HEK293 (cell line): ENCODE results near the gene OR1I1.

Experiments used
- CTCF ChIA-PET: fragments of 350-600 bp; formaldehyde crosslinking; extraction: SDS; loops from one replicate; lab custom pipeline; 2021; ENCODE audit warnings: antibody characterized with exemption; lab: Yijun Ruan, JAX
- POLR2A ChIA-PET: fragments of 300-600 bp; formaldehyde crosslinking; extraction: SDS; loops from one replicate; lab custom pipeline; 2020; ENCODE audit warnings: antibody characterized with exemption, inconsistent platforms; lab: Yijun Ruan, JAX
- H3K27ac ChIP-seq: fragments of 200-500 bp; sonication (Bioruptor generic); 2 replicates; pipeline ENCODE4 v1.5.1; 2014; ENCODE audit warnings: low read depth, low read length, control low read depth, inconsistent platforms; ENCODE audit errors: extremely low read depth
- H3K36me3 ChIP-seq, 2 experiments: fragments of 200-500 bp in 1 of 2; sonication (Bioruptor generic) in 1 of 2; 1 replicate in 1 of 2; 2 replicates in 1 of 2; pipeline ENCODE4 v1.5.1; 2014 to 2017; ENCODE audit warnings: inconsistent platforms in 2 of 2, low read length in 2 of 2; ENCODE audit not compliant: control insufficient read depth in 2 of 2, insufficient read depth in 1 of 2
- H3K4me1 ChIP-seq: fragments of 200-500 bp; sonication (Bioruptor generic); 2 replicates; pipeline ENCODE4 v1.5.1; 2014; ENCODE audit warnings: mild to moderate bottlenecking, low read length, inconsistent platforms; ENCODE audit not compliant: control insufficient read depth, insufficient read depth
- H3K4me3 ChIP-seq: 2 replicates; pipeline ENCODE4 v1.5.1; 2011; ENCODE audit warnings: low read depth, mild to moderate bottlenecking, control low read depth, low read length, moderate library complexity
- H3K9me3 ChIP-seq: fragments of 200-500 bp; sonication (Bioruptor generic); 2 replicates; pipeline ENCODE4 v1.5.1; 2014; ENCODE audit warnings: low read depth, low read length, inconsistent platforms; ENCODE audit not compliant: control insufficient read depth, insufficient read depth
- IKZF3 ChIP-seq: fragments of 450-650 bp; IDR thresholded peaks from 2 replicates; pipeline ENCODE4 v1.5.0; 2018; ENCODE audit warnings: missing biosample characterization, mild to moderate bottlenecking, missing genetic modification characterization, moderate library complexity
- KLF17 ChIP-seq: fragments of 450-650 bp; formaldehyde crosslinking; IDR thresholded peaks from 2 replicates; pipeline ENCODE4 v1.5.1; 2016; ENCODE audit warnings: missing biosample characterization, missing genetic modification characterization
- PATZ1 ChIP-seq: fragments of 450-650 bp; formaldehyde crosslinking; IDR thresholded peaks from 2 replicates; pipeline ENCODE4 v1.5.1; 2016; ENCODE audit warnings: missing biosample characterization, missing genetic modification characterization
- SP7 ChIP-seq: fragments of 450-650 bp; formaldehyde crosslinking; IDR thresholded peaks from 2 replicates; pipeline ENCODE4 v1.5.1; 2016; ENCODE audit warnings: missing biosample characterization, missing genetic modification characterization
- ZBTB10 ChIP-seq: fragments of 450-650 bp; formaldehyde crosslinking; IDR thresholded peaks from 2 replicates; pipeline ENCODE4 v1.5.1; 2016; ENCODE audit warnings: missing biosample characterization, missing genetic modification characterization
- ZBTB6 ChIP-seq: fragments of 450-650 bp; formaldehyde crosslinking; IDR thresholded peaks from 2 replicates; pipeline ENCODE4 v1.5.1; 2017; ENCODE audit warnings: missing biosample characterization, missing genetic modification characterization
- ZBTB7A ChIP-seq: fragments of 450-650 bp; formaldehyde crosslinking; IDR thresholded peaks from 2 replicates; pipeline ENCODE4 v1.5.1; 2016; ENCODE audit warnings: low read depth, missing biosample characterization, missing genetic modification characterization
- ZFP37 ChIP-seq: fragments of 450-650 bp; formaldehyde crosslinking; IDR thresholded peaks from 2 replicates; pipeline ENCODE4 v1.5.1; 2016; ENCODE audit warnings: missing biosample characterization, missing genetic modification characterization
- ZNF140 ChIP-seq: fragments of 450-650 bp; formaldehyde crosslinking; IDR thresholded peaks from 2 replicates; pipeline ENCODE4 v1.5.1; 2016; ENCODE audit warnings: missing biosample characterization, missing genetic modification characterization
- ZNF280C ChIP-seq: fragments of 450-650 bp; formaldehyde crosslinking; IDR thresholded peaks from 2 replicates; pipeline ENCODE4 v1.5.1; 2016; ENCODE audit warnings: missing biosample characterization, missing genetic modification characterization
- ZNF324 ChIP-seq: fragments of 450-650 bp; formaldehyde crosslinking; IDR thresholded peaks from 2 replicates; pipeline ENCODE4 v1.5.1; 2016; ENCODE audit warnings: missing biosample characterization, missing genetic modification characterization
- ZNF521 ChIP-seq: fragments of 450-650 bp; formaldehyde crosslinking; IDR thresholded peaks from 2 replicates; pipeline ENCODE4 v1.5.1; 2017; ENCODE audit warnings: missing biosample characterization, mild to moderate bottlenecking, missing genetic modification characterization
- ZNF558 ChIP-seq: fragments of 450-650 bp; formaldehyde crosslinking; IDR thresholded peaks from 2 replicates; pipeline ENCODE4 v1.5.1; 2016; ENCODE audit warnings: missing biosample characterization, missing genetic modification characterization
- ZNF596 ChIP-seq: fragments of 450-650 bp; IDR thresholded peaks from 2 replicates; pipeline ENCODE4 v1.5.0; 2018; ENCODE audit warnings: missing biosample characterization, mild to moderate bottlenecking, missing genetic modification characterization, moderate library complexity
- ZNF623 ChIP-seq: fragments of 450-650 bp; formaldehyde crosslinking; IDR thresholded peaks from 2 replicates; pipeline ENCODE4 v1.5.1; 2016; ENCODE audit warnings: missing biosample characterization, missing genetic modification characterization
- ZNF624 ChIP-seq: fragments of 450-650 bp; formaldehyde crosslinking; IDR thresholded peaks from 2 replicates; pipeline ENCODE4 v1.5.1; 2017; ENCODE audit warnings: missing biosample characterization, missing genetic modification characterization
- ZNF654 ChIP-seq: fragments of 450-650 bp; formaldehyde crosslinking; IDR thresholded peaks from 2 replicates; pipeline ENCODE4 v1.5.1; 2016; ENCODE audit warnings: low read depth, missing biosample characterization, missing genetic modification characterization
- ZNF776 ChIP-seq: fragments of 450-650 bp; formaldehyde crosslinking; IDR thresholded peaks from 2 replicates; pipeline ENCODE4 v1.5.0; 2017; ENCODE audit warnings: missing biosample characterization, missing genetic modification characterization, borderline replicate concordance
- ZXDB ChIP-seq: fragments of 450-650 bp; formaldehyde crosslinking; IDR thresholded peaks from 2 replicates; pipeline ENCODE4 v1.5.1; 2016; ENCODE audit warnings: missing biosample characterization, missing genetic modification characterization

Gene OR1I1

GRCh38 chr19:15101479-15102082 is 19.6 kb downstream of the OR1I1 start (continued):
- TF ChIP-seq ZNF596 = no peak
- no peak for TF ChIP-seq IKZF3
- no peak for TF ChIP-seq ZXDB (tag by site-specific recombination)
- TF ChIP-seq SP7 (tag by site-specific recombination) = no peak
- TF ChIP-seq ZNF521 (tag by site-specific recombination) = no peak
- TF ChIP-seq ZFP37 (tag by site-specific recombination) = no peak
- peak; percentile 57 for TF ChIP-seq ZNF654
- TF ChIP-seq KLF17 (tag by site-specific recombination) = no peak
- TF ChIP-seq ZBTB6 = 0 out of 2 replicates have a peak, but pooled peaks have one; percentile 21

- TF ChIP-seq PATZ1 = no peak
- peak; percentile 100 for TF ChIP-seq ZNF558 (tag by site-specific recombination)
- no peaks in the 10 kb centered on the region for H3K36me3 ChIP-seq
- ChIA-PET POLR2A (no interaction called here), CTCF (no interaction called here)
- H3K27ac ChIP-seq = no peak overlapping the region
- no peak overlapping the region for H3K4me3 ChIP-seq
- H3K4me1 ChIP-seq = no peaks in the 10 kb centered on the region; the same call in 1 of the 2 replicates
- no peaks in the 10 kb centered on the region; the same call in 1 of the 2 replicates for H3K9me3 ChIP-seq
Observed at GRCh38 chr19:15104003-15104402, 22.0 kb downstream of the OR1I1 start.

- Histone ChIP-seq H3K27ac (no peak overlapping the region), H3K36me3 (peaks cover 0 to 2% of the 10 kb centered on the region in 2 experiments; a peak in 1 of 3 replicates), H3K4me3 (no peak overlapping the region), H3K9me3 (no peaks in the 10 kb centered on the region; the same call in 1 of the 2 replicates), H3K4me1 (no peaks in the 10 kb centered on the region; the same call in 1 of the 2 replicates)
- ChIA-PET CTCF (no interaction called here), POLR2A (no interaction called here)
- no peak for TF ChIP-seq ZNF280C (tag by site-specific recombination)
- TF ChIP-seq ZNF776 (tag by site-specific recombination) = no peak
- TF ChIP-seq ZNF140 (tag by site-specific recombination) = no peak
- TF ChIP-seq ZNF324 (tag by site-specific recombination) = no peak
- TF ChIP-seq ZBTB10 = no peak
- no peak for TF ChIP-seq ZBTB7A (tag by site-specific recombination)
- TF ChIP-seq ZNF623 (tag by site-specific recombination) = peak; percentile 62
- TF ChIP-seq ZNF624 (tag by site-specific recombination) = no peak
Observed at GRCh38 chr19:15104411-15104810, 22.4 kb downstream of the OR1I1 start.
